IPS-11a (cell line): Measurements from ENCODE around the gene SPTBN4.
"Not testable (repeated sequence)": the region's sequence is repeated elsewhere in the genome, so short reads cannot be mapped to it uniquely, and the experiment has no call there.

Experiments
- H3K4me3 ChIP-seq: one replicate; pipeline ENCODE4 v1.5.1; 2013; ENCODE audit warnings: low read depth, low read length, control low read depth

The SPTBN4 gene

GRCh38 chr19:40502647-40503319 is 36.0 kb downstream of the SPTBN4 start:
- no peak overlapping the region for H3K4me3 ChIP-seq

GRCh38 chr19:40503320-40503695 is 36.5 kb downstream of the SPTBN4 start:
- no peak overlapping the region for H3K4me3 ChIP-seq

GRCh38 chr19:40506099-40506498 is 39.3 kb downstream of the SPTBN4 start:
- no peak overlapping the region for H3K4me3 ChIP-seq

GRCh38 chr19:40507892-40508291 is 41.1 kb downstream of the SPTBN4 start:
- no peak overlapping the region for H3K4me3 ChIP-seq

- H3K4me3 ChIP-seq: no peak overlapping the region
Measured at GRCh38 chr19:40508739-40509260, 42.0 kb downstream of the SPTBN4 start.

GRCh38 chr19:40510526-40511115 is 43.8 kb downstream of the SPTBN4 start:
- H3K4me3 ChIP-seq: no peak overlapping the region

- H3K4me3 ChIP-seq: no peak overlapping the region
Measured at GRCh38 chr19:40511487-40511886, 44.7 kb downstream of the SPTBN4 start.

GRCh38 chr19:40512110-40512472 is 45.3 kb downstream of the SPTBN4 start:
- H3K4me3 ChIP-seq: no peak overlapping the region

- H3K4me3 ChIP-seq: no peak overlapping the region
Measured at GRCh38 chr19:40512473-40513344, 45.9 kb downstream of the SPTBN4 start.

- peak overlapping the region; percentile 4 for H3K4me3 ChIP-seq
Measured at GRCh38 chr19:40513345-40513678, 46.5 kb downstream of the SPTBN4 start.

- H3K4me3 ChIP-seq: no peak overlapping the region
Measured at GRCh38 chr19:40513741-40514315, 47.0 kb downstream of the SPTBN4 start.

GRCh38 chr19:40517248-40517647 is 50.4 kb downstream of the SPTBN4 start:
- no peak overlapping the region for H3K4me3 ChIP-seq

- peak overlapping the region; percentile 4 for H3K4me3 ChIP-seq
Measured at GRCh38 chr19:40519352-40520322, 52.8 kb downstream of the SPTBN4 start.

- H3K4me3 ChIP-seq: no peak overlapping the region
Measured at GRCh38 chr19:40521276-40521675, 54.5 kb downstream of the SPTBN4 start.

GRCh38 chr19:40521900-40522299 is 55.1 kb downstream of the SPTBN4 start:
- not testable (repeated sequence) for H3K4me3 ChIP-seq

GRCh38 chr19:40523322-40524047 is 56.7 kb downstream of the SPTBN4 start:
- no peak overlapping the region for H3K4me3 ChIP-seq

GRCh38 chr19:40524133-40524549 is 57.3 kb downstream of the SPTBN4 start:
- H3K4me3 ChIP-seq: no peak overlapping the region

GRCh38 chr19:40524655-40525054 is 57.9 kb downstream of the SPTBN4 start:
- no peak overlapping the region for H3K4me3 ChIP-seq

GRCh38 chr19:40525234-40526051 is 58.6 kb downstream of the SPTBN4 start:
- no peak overlapping the region for H3K4me3 ChIP-seq
